Measurements from ENCODE around the gene FNDC3B.

The FNDC3B gene

DNA sequence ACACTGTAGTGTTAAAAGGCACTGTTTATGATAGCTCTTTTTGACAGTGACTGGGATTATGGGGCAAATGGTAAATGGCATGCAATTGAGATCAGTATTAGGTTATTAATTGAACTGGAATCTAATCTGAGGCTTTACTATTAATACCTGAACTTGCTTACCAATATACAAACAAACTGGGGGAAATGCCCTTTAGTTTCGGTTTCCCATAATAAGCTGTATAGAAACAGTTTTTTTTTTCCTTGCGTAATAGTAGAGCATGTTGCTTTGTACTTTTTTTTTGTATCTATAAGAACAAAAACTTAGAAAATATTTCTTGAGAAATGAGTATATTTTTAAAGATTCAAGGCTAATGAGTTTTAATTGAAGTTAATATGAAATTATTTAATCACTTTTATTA is 95.0 kb downstream of the FNDC3B start:
- DNase-seq: no peak

DNA sequence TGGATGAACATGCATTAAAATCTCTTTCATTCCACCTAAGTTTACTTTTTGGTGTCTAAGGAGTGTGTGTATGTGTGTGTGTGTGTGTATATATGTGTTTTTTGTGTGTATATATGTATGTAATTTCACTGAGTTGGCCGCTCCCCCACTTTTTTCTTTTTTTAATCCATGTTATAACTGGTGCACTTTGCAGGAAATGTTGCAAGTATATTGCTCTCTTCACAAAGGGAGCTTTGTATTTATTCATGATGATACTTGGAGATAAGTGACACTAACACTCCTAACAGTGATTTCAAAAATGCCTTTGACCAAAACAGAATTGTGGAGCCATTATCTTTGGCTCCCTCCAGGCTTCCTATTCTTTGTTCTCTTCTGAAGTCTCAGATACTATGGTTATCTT is 95.8 kb downstream of the FNDC3B start:
- DNase-seq: no peak

DNA sequence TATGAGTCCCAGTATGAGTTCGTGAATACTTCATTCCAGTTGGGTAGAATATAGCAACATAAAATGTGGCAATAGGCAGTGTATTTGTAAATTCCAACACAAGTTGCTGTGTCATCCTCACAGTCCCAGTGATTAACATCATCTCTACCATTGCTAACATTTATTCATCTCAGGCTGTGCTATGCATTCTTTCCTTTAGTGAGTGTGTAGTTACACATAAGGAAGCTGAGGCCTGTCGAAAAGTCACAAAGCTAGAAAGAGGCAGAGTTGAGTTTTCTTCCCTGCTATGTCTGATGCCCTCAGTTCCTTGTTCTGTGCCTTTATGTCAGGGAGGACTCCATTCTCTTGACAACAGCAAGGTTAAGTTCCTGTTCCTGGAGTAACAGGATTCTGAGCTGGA is 96.4 kb downstream of the FNDC3B start:
- no peak for DNase-seq

DNA sequence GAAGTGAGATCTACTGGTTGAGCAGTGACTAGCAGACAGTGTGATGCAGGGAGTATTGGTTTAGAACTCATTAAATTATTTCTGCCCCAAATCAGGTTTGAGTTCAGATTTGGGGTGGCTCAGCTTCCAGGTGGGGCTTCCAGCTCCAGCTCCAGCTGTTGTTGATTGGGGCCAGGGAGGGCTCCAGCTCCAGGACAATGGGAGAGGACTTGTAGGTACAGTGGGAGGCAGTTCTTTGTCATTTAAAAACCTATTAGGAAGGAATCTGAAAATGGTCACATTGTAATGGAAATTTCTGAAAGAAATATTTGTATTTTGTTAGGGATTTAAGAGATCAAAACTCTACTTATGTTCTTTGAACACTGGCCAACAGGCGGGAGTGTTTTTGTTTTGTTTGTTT is 97.0 kb downstream of the FNDC3B start:
- no peak for DNase-seq

DNA sequence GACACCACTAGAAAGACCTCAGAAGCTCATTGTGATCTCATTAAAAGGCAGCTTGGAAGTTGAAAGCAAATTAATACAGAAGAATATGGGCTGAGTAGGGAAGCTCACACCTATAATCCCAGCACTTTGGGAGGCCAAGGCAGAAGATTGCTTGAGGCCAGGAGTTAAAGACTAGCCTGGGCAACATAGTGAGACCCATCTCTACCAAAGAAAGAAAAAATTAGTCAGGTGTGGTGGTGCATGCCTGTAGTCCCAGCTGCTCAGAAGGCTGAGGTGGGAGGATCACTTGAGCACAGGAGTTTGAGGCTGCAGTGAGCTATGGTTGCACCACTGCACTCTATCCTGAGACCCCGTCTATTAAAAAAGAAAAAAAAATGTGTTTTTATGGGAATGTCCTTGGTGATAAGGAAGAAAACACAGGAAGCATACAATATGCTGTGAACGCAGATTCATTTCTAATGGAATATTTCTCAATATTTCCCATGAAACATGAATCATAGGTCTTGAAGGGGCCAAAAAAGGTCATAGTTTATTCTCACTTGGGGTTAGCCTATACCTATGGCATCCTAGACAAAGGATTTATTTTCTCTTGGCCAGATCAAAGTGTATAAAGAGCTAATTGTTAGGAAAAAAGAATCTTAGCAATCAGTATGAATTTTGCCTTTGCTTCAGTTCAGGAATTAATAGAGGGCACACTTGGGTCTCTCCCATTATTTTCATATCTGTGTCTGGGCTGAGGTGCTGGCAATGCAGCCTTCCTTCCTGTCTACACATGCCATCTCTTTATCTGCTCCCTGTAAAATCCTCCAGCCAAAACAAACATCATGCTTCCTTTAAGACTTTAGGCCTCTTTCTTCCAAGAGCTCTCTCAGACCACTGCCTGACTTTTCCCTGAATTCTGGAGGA is 98.2 kb downstream of the FNDC3B start:
- no peak for DNase-seq

DNA sequence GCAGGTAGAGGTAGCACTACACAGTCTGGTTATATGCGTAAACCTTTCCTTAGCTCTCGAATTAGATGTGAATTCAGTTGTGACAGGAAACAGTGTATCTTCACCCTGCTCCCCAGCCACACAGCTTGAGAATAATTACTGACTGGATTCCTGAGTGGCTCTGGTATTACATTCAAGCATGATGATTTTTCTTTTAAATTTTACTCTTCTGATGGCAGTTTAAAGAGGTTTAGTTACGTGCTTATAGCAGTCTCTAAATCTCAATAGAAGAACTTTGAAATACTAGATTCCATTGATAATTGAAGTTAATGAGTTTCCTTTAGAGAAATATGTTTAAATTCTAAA is 98.8 kb downstream of the FNDC3B start:
- DNase-seq: no peak

DNA sequence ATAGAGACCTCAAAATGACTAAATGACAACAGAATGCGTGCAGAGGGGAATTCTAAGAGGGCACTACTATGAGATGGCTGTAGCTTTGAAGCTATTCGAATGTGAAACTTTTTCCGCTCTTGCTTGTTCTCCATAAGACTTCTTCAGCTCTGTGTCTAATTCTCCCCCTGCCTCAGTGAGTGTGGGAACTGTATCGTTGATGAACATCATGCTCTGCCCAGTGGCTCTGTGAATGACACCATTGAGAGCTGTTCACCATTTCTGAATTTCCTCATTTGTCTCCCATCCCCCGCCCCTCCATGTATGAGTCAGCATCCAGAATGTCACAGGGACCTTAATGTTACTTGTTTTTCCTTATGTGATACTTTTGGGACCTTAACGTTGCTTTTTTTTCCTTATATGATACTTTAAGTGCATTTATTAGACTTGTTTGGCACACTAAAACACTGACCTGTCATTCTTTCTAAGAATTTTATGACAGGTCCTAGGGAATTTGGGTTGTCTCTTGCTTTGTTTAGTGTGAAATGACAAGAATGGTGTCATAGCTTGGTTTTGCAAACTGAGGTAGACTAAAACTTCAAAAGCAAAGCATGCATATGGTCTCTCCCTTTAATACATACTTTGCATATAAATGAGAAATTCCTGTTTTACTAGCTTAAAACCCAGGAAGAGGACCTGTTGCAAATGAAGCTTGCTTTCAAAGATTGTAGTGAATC is 99.6 kb downstream of the FNDC3B start:
- peak in 39 of 51 donors; percentile 4 to 83 (median 50) for DNase-seq

DNA sequence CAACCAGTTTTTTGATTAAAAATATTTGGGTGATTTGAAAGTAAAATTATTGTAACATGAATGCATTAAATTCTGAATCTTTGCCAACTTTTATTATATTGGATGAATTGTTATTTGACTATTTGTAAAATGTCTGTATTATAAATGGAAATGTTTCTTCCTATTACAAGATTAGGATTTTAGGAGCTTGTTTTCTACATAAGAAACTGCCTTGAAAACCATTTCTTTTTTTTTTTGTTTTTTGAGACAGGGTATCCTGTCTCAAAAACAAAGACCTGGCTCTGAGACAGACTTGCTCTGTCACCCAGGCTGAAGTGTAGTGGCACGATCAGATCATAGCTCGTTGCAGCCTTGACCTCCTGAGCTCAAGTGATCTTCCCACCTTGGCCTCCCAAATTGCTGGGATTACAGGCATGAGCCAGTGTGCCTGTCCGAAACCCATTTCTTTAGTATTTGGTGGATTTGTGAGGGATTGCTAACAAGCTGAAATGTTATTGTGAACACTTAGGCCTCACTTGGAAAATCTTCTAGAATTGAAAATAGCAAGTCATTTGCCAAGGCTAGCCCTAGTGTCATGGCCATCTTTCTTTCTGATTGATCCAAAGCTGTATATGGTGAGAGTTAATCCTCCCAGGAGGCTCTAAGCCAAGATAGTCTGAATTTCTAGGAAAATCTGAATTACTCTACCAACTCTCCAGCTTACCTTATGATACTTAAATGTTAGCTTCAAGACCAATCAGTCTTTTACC is 100.3 kb downstream of the FNDC3B start:
- DNase-seq: no peak

DNA sequence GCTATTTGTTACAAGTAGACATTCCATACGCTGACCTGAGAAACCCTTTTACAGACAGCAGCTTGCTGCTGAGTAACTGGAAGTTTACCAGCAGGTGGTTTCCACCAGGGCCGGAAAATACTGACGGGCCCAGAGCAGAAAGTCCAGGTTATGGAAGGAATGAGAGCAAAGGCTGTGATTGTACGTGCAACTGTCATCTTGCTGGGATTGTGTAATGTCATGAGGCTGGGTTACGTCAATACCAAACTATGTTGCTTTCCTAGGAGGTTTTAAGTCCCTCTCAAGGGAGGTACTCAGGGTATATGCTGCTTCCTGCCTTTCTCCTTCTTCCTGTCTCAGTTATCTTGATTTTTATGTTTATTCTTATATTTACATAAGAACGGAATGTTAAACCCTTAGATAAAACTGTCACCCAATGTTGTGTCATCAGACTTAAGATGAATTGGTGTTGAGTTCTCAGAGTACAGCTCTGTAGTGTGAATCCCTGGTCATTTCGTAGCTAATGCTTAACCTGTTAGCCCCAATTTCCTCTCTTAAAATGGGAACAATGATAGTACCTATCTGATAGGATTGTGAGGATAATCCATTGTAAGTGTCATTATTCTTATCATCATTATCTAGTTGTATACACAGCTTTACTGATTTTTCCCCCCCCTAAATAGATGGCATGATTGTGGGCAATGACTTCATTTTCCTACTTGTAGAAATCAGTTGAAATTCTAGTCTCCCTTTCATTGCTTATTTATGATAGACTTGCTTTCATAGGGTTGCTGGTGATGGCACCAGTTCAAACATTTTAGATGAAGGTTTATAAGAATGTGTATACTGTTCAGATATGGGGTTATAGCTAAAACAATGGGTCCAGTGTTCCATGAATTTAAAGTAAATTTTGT is 101.4 kb downstream of the FNDC3B start:
- no peak for DNase-seq

DNA sequence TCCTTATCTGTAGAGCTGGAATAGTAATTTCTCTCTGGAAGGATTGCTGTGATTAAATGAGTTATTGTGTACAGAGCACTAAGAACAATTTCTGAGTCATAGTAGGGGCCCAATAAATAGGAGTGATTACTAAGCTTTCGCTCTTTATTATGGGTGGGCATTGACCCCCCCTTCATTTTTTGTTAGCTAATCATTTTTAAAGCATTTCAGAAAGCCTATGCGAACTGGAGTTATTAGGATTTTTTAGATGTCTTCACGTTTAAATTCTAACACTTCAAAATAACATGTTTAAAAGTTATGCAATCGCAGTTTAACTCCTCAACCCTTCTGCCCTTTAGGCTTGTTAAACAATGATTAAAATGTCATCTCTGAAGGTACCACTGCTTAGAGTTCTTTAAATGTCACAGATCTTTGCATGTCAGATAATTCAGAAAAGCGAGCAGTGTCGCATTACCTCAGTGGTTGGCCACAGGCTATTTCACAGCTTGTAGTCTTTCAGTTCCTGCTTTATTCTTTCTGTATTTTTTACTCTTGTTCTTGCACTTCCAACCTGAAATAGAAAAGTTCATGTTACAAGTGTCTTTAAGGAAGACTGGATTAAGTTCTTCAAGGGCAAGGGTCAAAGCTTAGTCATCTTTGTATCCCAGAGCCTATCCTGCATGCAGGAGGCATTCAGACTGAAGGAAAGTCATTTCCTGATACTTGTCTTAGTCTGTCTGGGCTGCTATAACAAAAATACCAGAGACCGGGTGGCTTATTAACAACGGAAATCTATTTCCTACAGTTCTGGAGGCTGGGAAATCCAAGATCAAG is 102.9 kb downstream of the FNDC3B start:
- DNase-seq: no peak

DNA sequence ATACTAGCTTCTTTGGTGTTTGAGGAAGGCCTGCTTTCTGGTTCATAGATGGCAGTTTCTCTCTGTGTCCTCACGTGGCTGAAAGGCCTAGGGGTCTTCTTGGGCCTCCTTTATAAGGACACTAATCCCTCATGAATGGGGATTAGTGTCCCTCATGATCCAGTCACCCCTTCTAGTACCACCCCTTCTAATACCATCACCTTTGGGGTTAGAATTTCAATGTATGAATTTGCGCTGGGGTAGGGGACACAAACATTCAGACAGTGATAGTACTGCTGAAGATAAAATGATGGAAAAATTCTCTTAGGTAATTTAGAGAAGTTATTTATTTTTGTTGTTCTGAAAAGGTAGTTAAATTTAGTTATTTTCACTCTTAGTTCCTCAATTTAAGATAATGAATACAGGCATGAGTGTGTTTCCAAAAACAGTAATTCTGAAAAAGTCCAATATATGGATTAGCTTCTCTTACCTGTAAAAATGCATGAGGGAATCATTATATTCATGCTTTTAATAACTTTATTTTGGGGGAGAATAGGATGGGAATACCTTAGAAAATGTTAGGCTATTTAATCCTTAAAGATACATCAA is 103.6 kb downstream of the FNDC3B start:
- no peak for DNase-seq

DNA sequence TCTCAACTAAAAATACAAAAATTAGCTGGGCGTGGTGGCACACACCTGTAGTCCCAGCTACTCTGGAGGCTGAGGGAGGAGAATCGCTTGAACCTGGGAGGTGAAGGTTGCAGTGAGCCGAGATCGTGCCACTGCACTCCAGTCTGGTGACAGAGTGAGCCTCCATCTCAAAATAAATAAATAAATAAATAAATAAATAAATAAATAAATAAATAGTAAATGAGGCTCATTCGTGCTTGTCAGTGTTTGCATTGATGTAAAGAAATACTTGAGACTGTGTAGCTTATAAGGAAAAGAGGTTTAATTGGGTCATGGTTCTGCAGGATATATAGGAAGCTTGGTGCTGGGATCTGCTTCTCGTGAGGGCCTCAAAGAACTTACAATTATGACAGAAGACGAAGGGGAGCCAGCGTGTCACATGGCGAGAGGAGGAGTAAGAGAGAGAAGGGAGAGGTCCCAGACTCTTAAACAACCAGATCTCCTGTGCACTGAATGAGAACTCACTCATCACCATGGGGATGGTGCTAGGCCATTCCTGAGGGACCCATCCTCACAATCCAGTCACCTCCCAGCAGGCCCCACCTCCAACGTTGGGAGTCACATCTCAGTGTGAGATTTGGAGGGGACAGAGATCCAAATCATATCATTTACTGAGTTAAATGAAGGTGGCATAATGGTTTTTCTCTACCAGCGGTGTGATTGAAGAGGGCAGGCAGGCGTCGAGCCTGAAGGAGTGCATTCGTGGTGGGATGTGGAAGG is 104.5 kb downstream of the FNDC3B start:
- no peak for DNase-seq

DNA sequence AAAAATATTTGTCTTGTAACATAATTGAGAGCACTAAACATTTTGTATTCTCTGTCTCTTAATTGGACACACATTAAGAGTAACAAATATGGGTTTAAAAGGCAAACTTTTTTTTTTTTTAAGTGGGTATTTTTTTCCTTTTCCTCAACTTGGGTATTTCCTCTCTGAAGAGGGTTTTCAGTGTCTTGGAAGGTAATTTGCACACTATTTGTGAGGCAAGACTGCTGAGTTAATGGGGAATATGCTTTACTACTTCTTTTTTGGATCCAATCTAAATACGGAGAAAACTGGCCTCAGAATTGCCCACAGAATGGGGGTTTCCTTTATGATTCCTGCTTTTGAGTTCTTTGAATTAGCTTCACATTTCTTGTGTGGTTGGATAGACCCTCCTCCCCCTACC is 105.2 kb downstream of the FNDC3B start:
- DNase-seq: no peak

DNA sequence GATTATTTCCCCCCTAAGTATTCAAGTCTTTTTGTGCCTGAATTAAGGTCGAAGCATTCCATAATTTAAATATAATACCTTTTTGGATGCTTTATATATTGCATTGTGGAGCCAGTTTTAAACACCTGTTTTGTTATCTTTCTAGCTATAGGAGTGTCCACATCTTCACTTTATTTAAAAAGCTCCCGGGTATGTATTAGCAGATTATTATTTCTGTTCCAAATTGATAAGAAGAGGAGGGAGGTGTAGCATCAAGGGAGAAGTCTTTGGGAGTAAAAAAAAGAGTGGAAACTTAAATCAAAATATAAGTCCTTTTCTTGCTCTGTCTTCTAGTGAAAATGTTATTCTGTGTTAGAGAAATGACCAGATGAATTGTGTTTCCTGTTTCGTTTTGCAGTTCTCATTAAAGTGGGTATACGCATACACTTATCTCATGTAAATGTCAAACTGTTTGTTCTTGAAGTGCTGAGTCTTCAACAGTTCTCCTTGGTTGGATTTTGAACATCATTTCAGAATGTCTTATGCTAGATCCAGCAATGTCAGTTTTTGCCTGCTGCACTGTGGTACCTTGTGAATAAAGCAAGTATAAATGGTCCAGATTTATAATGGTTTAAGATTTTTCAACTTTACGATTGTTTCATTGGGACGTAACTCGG is 105.8 kb downstream of the FNDC3B start:
- DNase-seq: no peak

DNA sequence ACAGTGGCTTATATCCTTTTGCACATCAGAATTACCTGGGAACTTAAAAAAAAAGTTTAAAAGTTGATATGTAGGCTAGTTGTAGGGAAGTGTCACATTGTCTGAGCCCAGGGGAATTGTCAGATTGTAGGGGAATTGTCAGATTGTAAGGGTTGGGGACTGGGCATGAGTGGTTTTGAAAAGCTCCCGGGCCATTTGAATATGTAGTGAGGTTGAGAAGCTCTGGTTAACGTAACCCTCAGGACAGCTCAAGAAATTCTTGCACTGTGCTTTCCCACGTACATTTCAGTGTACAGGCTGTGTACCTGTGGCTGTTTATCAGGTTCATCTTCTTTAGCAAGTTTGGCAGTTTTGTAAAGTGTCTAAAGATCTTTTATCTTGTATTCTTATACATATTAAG is 107.0 kb downstream of the FNDC3B start:
- no peak for DNase-seq

DNA sequence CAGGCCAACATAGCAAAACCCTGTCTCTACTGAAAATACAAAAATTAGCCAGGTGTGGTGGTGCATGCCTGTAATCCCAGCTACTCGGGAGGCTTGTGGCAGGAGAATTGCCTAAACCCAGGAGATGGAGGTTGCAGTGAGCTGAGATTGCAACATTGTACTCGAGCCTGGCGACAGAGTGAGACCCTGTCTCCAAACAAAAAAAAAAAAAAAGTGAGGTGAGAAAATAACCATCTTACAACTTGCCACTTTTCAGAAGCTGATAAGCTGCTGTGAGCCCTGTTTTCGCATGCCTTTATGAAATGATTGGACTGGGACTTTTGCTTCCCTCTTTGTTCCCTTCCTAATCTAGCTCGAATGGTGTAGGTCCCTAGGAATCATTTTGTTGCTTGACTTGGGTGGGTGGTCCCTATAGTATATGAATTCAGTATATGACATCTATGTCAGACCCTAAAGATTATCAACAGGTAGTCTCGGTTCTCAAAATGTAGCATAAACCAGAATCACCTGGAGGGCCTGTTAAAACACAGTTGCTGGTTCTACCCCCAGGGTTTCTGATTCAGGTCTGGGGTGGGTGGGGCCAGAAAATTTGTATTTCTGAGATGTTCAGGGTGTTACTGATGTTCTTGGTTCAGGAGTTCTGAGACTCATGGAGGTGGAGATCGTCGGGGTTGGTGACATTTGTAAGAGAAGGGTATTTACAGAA is 107.9 kb downstream of the FNDC3B start:
- DNase-seq: no peak

DNA sequence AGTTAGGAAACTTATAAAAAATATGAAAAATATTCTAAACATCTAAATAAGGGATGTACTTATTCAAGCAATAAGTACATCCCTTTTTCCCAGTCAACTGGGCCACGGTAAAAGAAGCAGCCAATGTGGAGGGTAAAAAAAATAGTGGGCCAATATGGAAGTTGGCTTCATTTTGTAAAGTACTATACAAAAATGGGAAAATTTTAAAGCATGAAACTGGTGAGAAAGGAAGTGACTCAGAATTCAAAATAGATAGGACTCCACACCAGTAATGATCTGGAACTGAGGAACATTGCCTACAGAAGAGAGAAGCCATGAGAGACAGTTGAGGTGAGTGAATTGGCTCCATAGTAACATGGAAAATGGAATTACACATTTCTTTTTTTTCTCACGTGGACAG is 108.9 kb downstream of the FNDC3B start:
- no peak for DNase-seq
